ENCODE measurements around the gene MT1F.
"Not testable (repeated sequence)": the region's sequence is repeated elsewhere in the genome, so short reads cannot be mapped to it uniquely, and the experiment has no call there.

Gene MT1F

DNA sequence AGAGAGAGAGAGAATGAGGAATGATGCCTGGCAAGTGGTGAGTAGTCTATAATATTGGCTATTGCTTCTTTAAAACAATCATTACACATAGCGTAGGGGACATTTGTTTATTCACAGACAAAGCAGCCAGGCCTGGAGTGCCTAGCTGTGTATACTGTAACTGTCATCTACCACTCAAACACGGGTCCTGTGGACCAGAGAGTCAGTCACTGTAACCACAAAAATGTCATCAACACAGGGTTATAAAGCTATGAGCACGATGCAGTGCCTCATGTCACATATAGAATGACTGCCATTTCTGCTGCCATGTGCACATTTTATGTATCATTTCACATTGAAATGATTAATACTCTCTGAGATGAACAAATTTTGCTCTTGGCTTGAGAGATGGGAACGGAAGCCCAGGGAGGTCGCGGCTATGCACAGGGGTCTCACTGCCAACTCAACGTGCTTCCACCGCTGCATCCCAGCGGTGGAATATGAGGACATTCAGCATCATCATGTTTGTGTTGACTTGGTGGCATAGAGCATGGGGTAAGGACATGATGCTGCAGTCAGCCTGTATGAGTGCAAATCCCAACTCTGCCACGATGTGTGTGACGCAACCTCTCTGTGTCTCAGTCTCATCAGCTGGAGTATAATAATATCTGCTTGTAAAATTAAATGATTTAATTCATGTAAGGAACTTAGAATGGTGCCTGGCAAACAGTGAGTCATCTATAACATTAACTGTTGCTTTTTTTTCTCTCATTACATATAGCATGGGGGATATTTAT lies 15.2 kb downstream of the MT1F start:
- TF ChIP-seq, protein P1, sequence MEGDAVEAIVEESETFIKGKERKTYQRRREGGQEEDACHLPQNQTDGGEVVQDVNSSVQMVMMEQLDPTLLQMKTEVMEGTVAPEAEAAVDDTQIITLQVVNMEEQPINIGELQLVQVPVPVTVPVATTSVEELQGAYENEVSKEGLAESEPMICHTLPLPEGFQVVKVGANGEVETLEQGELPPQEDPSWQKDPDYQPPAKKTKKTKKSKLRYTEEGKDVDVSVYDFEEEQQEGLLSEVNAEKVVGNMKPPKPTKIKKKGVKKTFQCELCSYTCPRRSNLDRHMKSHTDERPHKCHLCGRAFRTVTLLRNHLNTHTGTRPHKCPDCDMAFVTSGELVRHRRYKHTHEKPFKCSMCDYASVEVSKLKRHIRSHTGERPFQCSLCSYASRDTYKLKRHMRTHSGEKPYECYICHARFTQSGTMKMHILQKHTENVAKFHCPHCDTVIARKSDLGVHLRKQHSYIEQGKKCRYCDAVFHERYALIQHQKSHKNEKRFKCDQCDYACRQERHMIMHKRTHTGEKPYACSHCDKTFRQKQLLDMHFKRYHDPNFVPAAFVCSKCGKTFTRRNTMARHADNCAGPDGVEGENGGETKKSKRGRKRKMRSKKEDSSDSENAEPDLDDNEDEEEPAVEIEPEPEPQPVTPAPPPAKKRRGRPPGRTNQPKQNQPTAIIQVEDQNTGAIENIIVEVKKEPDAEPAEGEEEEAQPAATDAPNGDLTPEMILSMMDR (conservative IDR thresholded peaks at IDR 0.05): no peak
- H3K27ac ChIP-seq: no peak overlapping the region

DNA sequence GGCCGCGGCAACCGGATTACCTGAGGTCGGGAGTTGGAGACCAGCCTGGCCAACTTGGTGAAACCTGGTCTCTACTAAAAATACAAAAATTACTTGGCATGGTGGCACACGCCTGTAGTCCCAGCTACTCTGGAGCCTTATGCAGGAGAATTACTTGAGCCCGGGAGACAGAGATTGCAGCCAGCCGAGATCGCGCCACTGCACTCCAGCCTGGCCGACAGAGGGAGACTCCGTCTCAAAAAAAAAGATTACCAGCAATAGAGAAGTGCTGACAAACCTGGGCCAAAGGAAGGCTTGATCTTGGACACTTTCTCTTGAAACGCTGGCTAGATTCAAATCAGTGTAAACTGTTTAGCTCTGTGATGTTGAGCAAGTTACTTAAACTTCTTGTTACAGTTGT lies 16.2 kb downstream of the MT1F start:
- H3K27ac ChIP-seq: no peak overlapping the region
- TF ChIP-seq, protein P1 (conservative IDR thresholded peaks at IDR 0.05): peak; percentile 69

DNA sequence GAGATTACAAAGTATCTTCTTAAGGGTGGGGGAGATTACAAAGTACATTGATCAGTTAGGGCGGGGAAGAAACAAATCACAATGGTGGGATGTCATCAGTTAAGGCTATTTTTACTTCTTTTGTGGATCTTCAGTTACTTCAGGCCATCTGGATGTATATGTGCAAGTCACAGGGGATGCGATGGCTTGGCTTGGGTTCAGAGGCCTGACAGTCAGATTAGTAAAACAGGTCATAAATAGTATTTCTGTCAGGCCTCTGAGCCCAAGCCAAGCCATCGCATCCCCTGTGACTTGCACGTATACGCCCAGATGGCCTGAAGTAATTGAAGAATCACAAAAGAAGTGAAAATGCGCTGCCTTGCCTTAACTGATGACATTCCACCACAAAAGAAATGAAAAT lies 16.8 kb downstream of the MT1F start:
- not testable (repeated sequence) for H3K27ac ChIP-seq

DNA sequence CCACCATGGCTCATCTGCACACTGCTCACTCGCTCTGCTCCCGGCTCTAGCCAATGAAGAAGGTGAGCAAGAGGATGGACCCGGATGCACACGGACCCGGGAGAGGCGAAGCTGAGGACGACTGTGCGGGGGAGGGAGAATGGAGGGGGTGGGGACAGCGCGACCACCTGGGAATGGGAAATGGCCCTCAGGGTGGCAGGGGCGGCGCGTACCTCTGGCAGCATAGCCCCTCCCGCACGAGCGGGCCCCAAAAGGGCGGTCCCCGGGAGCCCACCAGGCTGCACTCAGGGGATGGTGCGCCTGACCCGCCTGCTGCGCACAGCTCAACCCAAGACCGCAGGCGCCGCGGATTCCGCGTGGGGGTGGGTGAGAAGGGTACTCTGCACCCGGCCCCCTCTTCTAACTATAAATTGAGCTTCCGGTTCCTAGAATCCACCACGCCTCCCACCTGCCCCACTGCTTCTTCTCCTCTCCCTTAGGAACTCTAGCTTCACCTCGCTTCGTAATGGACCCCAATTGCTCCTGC lies 18.0 kb downstream of the MT1F start:
- no peak overlapping the region for H3K27ac ChIP-seq
- TF ChIP-seq, protein P1 (conservative IDR thresholded peaks at IDR 0.05): no peak

DNA sequence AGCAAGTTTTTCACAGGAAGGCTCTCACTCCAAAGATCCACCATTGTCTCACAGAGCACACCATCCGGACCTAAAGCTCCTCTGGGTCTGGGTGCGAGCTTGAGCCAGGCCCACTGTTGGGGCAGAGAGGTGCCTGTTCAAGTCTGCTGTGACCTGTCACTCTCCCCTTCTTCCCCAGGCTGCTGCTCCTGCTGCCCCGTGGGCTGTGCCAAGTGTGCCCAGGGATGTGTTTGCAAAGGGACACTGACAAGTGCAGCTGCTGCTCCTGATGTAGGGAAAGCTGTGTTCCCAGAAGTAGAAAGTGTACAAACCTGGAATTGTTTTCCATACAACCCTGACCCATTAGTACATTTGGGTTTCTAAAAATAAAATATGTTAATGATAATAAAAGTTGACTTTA lies 19.7 kb downstream of the MT1F start:
- TF ChIP-seq, protein P1 (conservative IDR thresholded peaks at IDR 0.05): no peak
- H3K27ac ChIP-seq: no peak overlapping the region

DNA sequence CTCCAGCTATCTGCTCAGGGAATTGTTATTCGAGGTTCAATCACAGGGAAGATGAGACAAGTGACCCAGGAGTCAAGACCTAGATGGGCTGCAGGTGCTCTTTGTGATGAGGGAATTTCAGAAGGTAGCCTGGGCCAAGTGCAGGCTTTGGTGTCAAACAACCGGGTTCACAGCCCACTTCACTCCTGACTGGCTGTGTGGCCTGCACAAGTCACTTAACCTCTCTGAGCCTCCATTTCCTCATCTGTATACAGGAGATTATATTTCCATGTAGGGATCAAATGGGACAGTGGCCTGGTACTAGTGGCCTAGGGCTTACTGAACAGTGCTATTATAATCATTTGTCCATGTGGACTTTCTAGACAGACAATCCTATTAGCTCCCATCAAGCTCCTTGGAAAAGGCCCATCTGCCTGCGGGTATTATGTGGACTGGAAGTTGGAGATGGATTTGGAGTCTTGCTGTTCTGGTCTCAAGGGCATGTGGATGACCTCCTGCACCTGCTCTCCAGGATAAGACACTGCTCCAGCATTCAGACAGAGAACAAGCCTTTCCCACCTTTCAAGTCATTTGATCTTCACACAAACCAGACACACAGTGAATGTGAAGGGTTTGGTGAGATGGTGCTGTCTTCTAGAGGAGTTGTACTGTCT lies 21.4 kb downstream of the MT1F start:
- TF ChIP-seq, protein P1 (conservative IDR thresholded peaks at IDR 0.05): no peak
- H3K27ac ChIP-seq: no peak overlapping the region

DNA sequence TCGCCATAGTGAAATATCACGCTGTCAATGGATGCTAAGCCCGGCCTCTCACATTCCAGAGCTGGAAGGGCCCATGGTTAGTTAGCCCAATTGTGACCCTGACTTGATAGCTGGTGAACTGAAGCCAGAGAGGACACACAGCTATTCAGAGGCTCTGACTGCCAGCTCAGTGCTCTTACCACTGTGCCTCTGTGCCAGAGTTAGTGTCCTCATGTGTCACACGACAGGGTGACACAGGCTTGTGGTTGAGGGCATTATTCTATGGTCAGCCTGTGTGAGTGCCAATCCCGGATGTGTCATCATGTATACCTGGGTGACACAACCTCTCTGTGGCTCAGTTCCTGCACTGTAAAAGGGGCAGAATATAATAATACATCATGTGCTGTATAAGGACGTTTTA lies 22.1 kb downstream of the MT1F start:
- TF ChIP-seq, protein P1 (conservative IDR thresholded peaks at IDR 0.05): no peak
- H3K27ac ChIP-seq: no peak overlapping the region
